Prostate gland (tissue), 2 donors: ENCODE results near the gene INAVA.
"Not testable (repeated sequence)": the region's sequence is repeated elsewhere in the genome, so short reads cannot be mapped to it uniquely, and the experiment has no call there.

ENCODE experiments used
- POLR2A ChIP-seq: fragments of 450-650 bp; IDR thresholded peaks from one replicate; pipeline ENCODE4 v1.6.1; 2016; ENCODE audit warnings: antibody characterized with exemption, mild to moderate bottlenecking
- TF ChIP-seq, protein P1 (sequence below), 4 experiments: fragments of 200-600 bp in 2 of 4; fragments of 450-650 bp in 2 of 4; sonication (generic) in 2 of 4; IDR thresholded peaks; 1 replicate in 3 of 4; 2 replicates in 1 of 4; pipeline ENCODE4 v1.5.1; 2016 to 2019; ENCODE audit warnings: antibody characterized with exemption in 4 of 4, mild to moderate bottlenecking in 2 of 4, moderate library complexity in 2 of 4

- TF ChIP-seq, protein P1, sequence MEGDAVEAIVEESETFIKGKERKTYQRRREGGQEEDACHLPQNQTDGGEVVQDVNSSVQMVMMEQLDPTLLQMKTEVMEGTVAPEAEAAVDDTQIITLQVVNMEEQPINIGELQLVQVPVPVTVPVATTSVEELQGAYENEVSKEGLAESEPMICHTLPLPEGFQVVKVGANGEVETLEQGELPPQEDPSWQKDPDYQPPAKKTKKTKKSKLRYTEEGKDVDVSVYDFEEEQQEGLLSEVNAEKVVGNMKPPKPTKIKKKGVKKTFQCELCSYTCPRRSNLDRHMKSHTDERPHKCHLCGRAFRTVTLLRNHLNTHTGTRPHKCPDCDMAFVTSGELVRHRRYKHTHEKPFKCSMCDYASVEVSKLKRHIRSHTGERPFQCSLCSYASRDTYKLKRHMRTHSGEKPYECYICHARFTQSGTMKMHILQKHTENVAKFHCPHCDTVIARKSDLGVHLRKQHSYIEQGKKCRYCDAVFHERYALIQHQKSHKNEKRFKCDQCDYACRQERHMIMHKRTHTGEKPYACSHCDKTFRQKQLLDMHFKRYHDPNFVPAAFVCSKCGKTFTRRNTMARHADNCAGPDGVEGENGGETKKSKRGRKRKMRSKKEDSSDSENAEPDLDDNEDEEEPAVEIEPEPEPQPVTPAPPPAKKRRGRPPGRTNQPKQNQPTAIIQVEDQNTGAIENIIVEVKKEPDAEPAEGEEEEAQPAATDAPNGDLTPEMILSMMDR (IDR thresholded peaks at IDR 0.05) = not testable (repeated sequence)
- TF ChIP-seq POLR2A = not testable (repeated sequence)
Measured at GRCh38 chr1:200963888-200964287, 69.2 kb downstream of the INAVA start.
